ENCODE results near the gene RAET1L. TPM values are rescaled to one million over a fixed set of nuclear protein-coding genes. Genes with fewer than 3 reads are reported as not detected.

Gene RAET1L
- total and polyA plus RNA-seq, 2 donors (not counting 3 experiments of a cell fraction or from before 2014, with no cell fraction given), result not detected

DNA sequence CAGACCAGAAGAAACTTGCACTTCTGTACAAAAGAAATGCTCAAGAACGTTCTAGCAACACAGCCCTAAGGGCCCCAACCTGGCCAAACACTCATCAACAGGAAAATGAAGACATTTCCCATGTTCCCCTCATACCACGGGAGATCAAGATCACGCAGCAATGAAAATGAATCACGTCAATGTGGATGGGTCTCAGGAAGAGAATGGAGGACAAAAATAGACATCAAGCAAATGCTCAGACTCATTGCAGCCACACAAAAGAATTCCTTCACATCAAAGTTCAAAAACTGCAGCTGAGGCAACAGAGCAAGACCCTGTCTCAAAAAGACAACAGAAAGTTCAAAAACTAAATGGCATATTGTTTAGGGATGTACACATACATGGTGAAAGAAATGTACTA, 25.5 kb upstream of the RAET1L start:
- no TSS peak for BruUV-seq (replicated peaks)
- Histone ChIP-seq H3K4me2 (ENCODE audit: insufficient read depth, low read length) (no peak overlapping the region), H3K27me3 (ENCODE audit: control insufficient read depth in 2 of 2, insufficient read depth in 2 of 2, low read length in 2 of 2) (peaks cover 8 to 13% of the 10 kb centered on the region in 2 experiments), H3K9ac (replicated peaks; ENCODE audit: extremely low read depth, insufficient read depth, low read length) (no peak overlapping the region), H3K79me2 (ENCODE audit: control insufficient read depth, insufficient read depth, low read length) (no peaks in the 10 kb centered on the region), H3K36me3 (ENCODE audit: control insufficient read depth in 2 of 2, extremely low read depth in 1 of 2, insufficient read depth in 2 of 2, low read length in 2 of 2) (no peaks in the 10 kb centered on the region), H3K9me3 (replicated peaks; ENCODE audit: control insufficient read depth, insufficient read depth, low read length) (no peaks in the 10 kb centered on the region), H4K20me1 (replicated peaks; ENCODE audit: control insufficient read depth, extremely low read depth, insufficient read depth, low read length) (no peaks in the 10 kb centered on the region), H2AFZ (ENCODE audit: low read depth, low read length) (no peak overlapping the region), H3K9me1 (replicated peaks; ENCODE audit: control insufficient read depth, extremely low read depth, insufficient read depth, low read length) (no peaks in the 10 kb centered on the region), H3K27ac (ENCODE audit: insufficient read depth, low read depth, low read length) (no peak overlapping the region), H3K4me1 (ENCODE audit: control insufficient read depth, extremely low read depth, insufficient read depth, low read length) (no peaks in the 10 kb centered on the region), H3K4me3 (replicated peaks in 1 of 3; ENCODE audit: insufficient read depth in 1 of 3, low read depth in 1 of 3, low read length in 3 of 3) (no peak overlapping the region)
- dilution Hi-C loops (cut with MboI; ENCODE audit: extremely low pct_ligation_motif_present, low sequenced_read_pairs) (no loop called here), intact Hi-C loops (cut with micrococcal nuclease) (no loop called here)
- FAIRE-seq (no peak), DNase-seq (ENCODE audit: low read depth, low spot score) (no peak)
- no peak for TF ChIP-seq EZH2 (IDR thresholded peaks at IDR 0.05; ENCODE audit: borderline replicate concordance, low read depth, low read length, severe bottlenecking)
- TF ChIP-seq, protein P1, sequence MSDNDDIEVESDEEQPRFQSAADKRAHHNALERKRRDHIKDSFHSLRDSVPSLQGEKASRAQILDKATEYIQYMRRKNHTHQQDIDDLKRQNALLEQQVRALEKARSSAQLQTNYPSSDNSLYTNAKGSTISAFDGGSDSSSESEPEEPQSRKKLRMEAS (IDR thresholded peaks at IDR 0.05; ENCODE audit: insufficient read depth, insufficient read length), result no peak
- no peak for TF ChIP-seq POLR2AphosphoS5 (IDR thresholded peaks at IDR 0.05; ENCODE audit: insufficient read depth, low read depth, low read length)
- TF ChIP-seq GATA2 (IDR thresholded peaks at IDR 0.05; ENCODE audit: insufficient read depth, insufficient read length, low read depth, low read length), result no peak
- no peak for TF ChIP-seq JUN (IDR thresholded peaks at IDR 0.05; ENCODE audit: borderline replicate concordance, insufficient read depth, insufficient read length, low read depth)
- TF ChIP-seq FOS (IDR thresholded peaks at IDR 0.05; ENCODE audit: borderline replicate concordance, insufficient read depth, low read length), result no peak
- TF ChIP-seq POLR2A (IDR thresholded peaks at IDR 0.05; ENCODE audit: low read depth, low read length), result no peak
- TF ChIP-seq, protein P2, sequence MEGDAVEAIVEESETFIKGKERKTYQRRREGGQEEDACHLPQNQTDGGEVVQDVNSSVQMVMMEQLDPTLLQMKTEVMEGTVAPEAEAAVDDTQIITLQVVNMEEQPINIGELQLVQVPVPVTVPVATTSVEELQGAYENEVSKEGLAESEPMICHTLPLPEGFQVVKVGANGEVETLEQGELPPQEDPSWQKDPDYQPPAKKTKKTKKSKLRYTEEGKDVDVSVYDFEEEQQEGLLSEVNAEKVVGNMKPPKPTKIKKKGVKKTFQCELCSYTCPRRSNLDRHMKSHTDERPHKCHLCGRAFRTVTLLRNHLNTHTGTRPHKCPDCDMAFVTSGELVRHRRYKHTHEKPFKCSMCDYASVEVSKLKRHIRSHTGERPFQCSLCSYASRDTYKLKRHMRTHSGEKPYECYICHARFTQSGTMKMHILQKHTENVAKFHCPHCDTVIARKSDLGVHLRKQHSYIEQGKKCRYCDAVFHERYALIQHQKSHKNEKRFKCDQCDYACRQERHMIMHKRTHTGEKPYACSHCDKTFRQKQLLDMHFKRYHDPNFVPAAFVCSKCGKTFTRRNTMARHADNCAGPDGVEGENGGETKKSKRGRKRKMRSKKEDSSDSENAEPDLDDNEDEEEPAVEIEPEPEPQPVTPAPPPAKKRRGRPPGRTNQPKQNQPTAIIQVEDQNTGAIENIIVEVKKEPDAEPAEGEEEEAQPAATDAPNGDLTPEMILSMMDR (IDR thresholded peaks at IDR 0.05; ENCODE audit: extremely low read depth in 1 of 2, insufficient read depth in 1 of 2, low read depth in 1 of 2, low read length in 2 of 2), result no peak
- TF ChIP-seq MYC (IDR thresholded peaks at IDR 0.05; ENCODE audit: low read depth, low read length), result no peak
- POLR2A ChIA-PET, result no interaction called here
- CTCF ChIA-PET, result no interaction called here
